Inflammatory macrophage (primary cell): ENCODE results near the gene LIF.
"Not testable (repeated sequence)": the region's sequence is repeated elsewhere in the genome, so short reads cannot be mapped to it uniquely, and the experiment has no call there.

Experiments used
- DNase-seq, 2 donors: peaks; one replicate each; pipeline ENCODE4 v3.0.0-alpha.2; 2020 to 2022

LIF gene

GRCh38 chr22:30205281-30206115 lies 41.1 kb downstream of the LIF start:
- peak; percentile 61 to 86 for DNase-seq

DNA sequence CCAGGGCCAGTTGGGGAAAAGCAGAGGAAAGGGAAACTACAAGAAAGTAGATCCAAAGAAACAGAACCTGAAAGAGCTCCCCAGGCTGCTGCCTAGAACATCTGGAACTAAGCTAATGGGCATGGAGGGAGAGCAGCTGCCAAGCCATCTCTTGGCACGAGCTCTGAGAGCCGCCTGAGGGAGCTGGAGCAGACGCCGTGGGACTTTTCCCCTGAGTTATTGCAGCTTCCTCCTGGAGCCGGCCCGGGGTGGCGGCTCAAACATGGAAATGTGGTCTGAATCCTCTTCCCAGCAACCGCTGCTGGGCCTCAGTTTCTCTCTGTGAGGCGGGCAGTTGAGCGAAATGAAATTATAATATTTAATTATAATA lies 41.8 kb downstream of the LIF start:
- DNase-seq = no peak

DNA sequence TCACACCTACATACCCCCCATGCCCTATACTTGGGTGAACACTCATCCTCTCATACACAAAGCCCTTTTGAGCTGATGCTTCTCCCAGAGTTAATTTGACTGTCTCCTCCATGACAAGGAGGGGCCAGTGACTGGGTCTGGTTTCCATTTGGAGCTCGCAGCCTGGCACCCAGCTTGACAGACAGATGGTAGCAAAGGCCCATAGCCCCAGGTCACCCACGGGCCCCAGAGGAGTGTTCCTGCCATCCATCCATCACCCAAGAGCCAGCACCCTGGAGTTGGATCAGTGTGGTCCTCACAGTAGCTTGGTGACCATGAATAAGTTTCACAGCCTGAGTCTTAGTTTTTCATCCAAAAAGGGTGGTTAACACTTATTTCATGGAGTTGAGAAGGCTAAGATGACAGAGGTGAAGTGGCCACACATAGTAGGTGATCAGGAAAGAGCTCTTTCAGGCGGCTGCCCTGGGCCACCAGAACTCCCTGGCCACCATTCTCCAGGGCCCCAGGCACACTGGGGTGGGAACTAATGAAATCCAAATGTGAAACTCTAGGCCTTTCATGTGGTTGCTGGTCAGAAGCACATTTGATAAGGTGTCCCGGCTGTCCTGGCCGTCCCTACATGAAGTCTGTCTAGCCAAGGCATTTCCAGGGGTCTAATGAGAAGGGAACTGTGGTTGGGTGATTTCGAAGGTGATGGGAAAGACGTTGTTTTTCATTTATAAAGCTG lies 42.4 kb downstream of the LIF start:
- no peak for DNase-seq

DNA sequence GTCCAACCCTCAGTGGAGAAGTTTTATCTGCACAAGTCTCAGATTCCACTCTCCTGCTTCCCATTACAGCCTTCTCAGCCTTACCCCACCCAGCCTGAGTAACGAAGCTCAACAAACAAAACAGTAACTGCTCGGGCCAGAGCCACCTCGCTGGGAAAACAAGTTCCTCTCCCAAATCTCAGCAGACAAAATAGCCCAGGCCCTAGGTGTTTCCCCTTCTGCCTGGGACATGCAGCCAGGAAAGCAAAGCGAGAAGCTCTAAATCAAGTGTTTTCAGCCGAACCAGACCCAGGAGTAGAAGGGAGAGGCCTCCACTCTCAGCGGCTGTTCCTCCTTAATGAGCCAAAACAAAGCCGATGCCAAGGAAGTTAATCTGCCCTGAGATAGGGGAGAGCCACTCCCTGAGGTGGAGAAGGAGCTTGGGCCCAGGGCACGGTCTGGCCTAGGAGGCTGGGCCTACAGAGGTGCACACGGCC lies 44.0 kb downstream of the LIF start:
- peak in 1 of 2 donors; percentile 19 for DNase-seq

- DNase-seq = no peak
Observed at GRCh38 chr22:30201945-30202344, 44.6 kb downstream of the LIF start.

DNA sequence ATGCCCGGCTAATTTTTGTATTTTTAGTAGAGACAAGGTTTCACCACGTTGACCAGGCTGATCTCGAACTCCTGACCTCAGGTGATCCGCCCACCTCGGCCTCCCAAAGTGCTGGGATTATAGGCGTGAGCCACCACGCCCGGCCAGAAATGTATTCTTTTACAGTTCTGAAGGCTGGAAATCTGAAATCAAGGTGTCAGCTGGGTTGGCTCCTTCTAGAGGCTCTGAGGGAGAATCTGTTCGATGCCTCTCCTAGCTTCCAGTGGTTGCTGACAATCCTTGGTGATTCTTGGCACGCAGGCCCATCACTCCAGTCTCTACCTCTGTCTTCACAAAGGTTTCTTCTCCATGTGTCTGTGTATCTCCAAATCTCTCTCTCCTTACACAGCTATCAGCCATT lies 45.7 kb downstream of the LIF start:
- DNase-seq = not testable (repeated sequence)

- DNase-seq = no peak
Observed at GRCh38 chr22:30198921-30199320, 47.6 kb downstream of the LIF start.

DNA sequence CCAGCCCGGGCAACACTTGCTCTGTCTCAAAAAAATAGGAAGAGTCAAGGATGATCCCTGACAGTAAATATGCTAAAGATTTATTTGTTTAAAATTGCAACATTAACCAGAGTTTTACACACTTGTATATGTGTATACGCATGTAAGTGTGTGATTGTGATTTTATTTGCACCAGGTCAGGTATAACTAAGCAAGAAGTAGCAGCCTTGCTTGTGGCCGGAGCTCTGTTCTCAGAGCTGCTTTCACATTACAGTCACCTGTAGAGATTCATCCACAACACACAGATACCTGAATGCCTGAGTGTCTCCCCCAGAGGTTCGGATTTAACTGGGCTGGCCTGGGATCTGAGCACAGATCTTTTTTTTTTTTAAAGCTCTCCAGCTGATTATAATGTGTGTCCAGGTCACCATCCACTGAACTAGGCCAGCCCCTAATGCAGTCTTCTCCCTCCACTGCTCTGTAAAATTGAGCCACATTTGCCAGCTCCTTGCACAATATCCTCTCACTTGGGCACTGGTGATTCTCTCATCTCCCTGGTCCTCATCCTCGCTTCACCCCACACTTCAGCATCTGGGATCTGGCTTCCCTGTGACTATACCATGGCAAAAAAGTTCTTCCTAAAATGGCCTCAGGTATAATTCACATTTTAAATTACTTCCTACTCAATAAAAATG lies 48.3 kb downstream of the LIF start:
- DNase-seq = no peak

DNA sequence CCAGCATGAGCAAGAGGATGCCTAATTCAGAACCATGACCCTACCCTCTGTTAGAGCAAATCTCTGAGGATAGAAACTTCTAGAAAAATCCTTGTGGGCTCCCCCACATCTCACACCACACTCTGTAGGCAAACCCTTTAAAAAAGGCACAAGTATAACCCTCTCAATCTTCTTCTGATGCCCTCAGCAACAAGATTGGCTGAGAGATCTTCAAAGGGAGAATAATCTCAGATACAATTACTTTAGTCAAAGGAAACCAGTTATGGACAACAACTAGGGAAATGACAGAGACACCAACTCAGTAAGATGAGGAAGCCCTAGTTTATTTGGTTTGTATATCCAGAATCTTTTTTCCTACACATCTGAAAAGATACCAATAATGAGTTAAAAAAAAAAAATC lies 49.2 kb downstream of the LIF start:
- no peak for DNase-seq

DNA sequence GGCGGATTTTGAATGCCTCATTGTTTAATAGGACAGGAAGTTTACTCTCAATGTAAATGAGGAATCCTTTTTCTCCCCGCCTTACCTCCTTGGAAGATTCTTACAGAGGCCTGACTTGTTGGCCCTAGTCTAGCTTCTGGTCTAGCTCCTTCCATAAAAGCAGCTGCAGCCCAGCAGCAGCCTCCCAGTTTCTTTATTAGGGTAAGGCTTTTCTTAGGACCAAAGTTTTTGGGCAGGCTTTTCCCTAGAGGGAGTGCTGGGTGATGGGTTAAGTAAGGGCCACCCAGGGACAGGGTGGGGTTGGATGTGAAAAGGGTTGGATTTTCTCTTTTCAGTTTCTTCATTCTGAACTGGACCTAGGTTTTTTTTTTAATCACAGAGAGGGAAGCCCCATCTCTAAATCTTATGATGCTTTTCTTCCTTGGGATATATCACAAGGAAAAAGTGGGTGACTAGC lies 49.7 kb downstream of the LIF start:
- DNase-seq = no peak

DNA sequence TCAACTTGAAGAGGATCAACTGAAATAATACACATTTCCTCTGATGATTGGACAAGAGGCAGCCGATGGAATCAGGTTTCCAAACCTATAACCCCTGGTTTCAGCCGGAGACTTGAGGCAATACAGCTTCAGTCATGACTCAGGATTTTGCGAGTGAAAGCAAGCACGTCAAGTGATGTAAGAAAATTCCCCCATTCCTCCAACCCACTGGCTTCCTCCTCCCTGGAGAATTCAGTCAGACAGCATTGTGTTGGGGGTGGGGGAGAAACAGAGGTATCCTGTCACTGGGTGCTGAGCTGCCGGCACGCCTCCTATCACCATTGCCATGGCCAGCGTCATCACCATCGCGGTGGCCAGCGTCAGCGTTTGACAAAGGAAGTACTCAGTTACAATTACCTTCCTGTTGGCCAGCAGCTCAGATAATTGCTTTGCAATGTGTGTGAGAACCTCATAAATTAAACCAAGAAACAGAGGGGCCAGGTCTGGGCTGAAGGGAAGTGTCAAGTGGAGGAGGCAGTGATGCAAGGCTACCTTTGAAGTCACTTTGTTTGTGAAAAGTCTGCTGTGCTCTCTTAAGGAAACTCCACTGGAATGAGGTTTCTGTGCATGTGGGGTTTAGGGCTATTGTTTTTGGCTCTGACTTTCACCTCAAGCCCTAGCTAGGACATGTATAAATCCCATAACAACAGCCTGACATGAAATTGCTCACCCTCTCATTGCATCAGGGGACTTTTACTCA lies 50.2 kb downstream of the LIF start:
- peak; percentile 86 to 96 for DNase-seq

DNA sequence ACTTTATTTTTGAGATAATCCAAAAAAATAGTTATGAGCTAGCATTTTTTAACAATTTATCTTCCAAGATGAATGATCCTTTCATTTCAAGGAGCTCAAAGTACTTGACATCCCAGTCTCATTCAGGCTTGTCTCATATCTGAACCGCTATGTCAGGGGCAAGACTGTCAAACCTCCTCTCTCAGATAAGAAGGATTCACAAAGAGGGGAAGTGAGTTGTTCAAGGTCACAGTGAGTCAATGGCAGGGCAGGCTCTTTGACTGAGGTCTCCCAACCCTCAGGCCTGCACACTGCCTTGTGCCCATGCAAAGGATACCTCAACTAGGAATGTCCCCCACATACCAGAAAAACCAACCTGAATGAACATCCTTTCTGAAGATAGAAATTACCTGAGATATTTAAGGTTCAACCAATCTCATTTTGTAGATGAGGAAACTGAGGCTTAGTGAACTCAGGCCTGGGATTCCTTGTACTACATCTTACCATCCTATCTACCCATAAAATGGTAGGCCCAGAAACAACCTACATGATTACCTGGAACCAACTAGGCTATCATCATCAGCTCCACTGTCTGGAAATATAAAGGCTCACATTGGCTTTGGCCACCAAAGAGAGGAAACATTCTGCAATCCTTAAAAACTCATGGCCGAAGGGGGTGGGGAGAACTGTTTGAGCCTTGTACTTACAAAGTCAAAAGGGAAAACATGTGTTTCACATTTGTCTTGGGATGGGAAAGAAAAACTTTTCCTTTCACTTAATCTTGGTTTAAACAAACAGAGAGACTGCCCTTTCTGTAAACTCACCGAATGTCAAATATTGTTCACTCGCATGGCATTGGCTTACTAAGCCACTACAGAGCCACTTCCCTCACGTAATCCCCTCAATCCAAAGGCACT lies 51.1 kb downstream of the LIF start:
- peak; percentile 30 to 41 for DNase-seq

DNA sequence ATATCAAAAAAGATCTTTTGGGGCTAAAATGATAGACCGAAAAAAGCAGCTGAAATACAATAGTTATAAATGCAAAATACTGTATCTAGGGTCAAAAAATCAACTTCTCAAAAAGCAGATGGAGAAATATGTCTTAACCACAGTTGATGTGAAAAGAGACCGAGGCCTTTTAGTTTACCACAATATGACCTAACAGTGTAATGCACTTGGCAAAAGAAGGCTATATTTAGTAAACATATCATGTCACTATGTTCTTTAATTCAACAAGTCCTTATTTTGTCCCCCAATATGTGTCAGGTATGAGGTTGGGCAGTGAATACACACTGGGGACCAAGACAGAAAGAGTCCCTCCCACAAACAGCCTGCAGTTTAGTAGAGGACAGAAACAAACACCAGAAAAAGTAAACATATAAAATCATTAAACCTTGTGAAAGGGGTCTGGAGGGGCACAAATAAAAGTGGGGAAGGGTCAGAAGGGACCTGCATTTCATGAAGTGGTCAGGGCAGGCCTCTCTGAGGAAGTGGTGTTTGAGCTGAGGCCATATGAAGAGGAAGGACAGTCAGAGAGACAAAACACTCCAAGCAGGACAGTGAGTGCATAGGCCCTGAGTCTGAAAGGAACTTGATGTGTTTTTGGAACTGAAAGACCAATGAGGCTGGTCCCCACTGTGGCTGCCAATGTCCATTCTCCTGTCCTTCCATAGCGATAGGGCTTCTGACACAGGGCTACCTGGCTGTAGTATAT lies 53.4 kb downstream of the LIF start:
- peak; percentile 66 to 80 for DNase-seq

DNA sequence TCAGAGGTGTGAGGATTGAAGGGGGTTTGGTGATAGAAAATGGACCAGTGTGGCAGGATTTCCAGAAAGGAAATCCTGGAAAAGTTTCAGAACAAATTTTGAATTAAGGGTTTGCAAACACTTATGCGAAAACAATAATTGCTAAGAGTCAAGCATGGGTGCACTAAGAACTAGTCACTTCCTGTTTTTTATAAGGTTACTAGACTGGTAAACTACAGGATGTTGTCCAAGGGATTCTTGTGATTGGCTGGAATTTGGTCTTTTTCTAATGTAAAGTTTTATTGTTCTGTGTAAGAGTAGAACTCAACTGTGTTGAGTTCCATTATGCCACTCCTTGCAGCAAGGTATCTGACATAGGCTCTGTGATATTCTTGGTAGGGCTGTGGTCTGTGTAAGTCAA lies 54.1 kb downstream of the LIF start:
- peak; percentile 19 to 32 for DNase-seq

DNA sequence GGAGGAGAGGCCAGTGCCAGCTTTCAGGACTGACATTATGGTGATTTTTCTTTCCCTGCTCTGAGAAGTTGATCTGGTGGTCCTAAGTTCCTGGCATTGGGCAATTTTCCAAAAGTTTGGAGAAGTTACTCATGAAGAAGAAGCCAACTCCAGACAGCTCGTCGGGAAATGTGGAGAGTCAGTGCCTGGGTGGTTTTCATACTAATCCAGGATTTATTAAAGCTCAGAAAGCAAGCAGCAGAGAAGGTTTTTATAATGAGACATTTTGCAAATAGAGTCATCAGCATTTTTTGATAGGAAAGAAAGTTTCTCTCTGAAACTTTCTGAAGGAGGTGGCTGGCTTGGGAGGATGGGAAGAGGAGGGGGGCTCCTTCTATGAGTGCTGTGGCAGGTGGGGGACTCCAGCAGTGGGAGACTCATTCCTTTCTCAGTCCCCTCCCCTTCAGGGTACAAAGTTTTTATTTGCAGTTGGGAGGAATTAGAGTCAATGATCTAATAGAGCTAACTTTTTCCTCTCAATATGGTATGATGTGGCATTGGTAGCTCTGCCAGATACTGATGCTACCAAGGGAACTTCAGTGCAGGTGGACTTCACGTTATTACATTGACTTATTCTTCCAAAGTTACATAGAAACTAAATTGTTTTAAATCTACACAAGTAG lies 55.4 kb downstream of the LIF start:
- no peak for DNase-seq

- DNase-seq = no peak
Observed at GRCh38 chr22:30190574-30190973, 56.0 kb downstream of the LIF start.
